Measurements from ENCODE around the gene KPNA4. TPM values are rescaled to one million over a fixed set of nuclear protein-coding genes. Genes with fewer than 3 reads are reported as not detected.
A peak's percentile ranks its signal among the peaks of the same experiment; 100 is the strongest.

Gene KPNA4
- total RNA-seq, 1 donor from 2014 or later = 57.1 TPM

DNA sequence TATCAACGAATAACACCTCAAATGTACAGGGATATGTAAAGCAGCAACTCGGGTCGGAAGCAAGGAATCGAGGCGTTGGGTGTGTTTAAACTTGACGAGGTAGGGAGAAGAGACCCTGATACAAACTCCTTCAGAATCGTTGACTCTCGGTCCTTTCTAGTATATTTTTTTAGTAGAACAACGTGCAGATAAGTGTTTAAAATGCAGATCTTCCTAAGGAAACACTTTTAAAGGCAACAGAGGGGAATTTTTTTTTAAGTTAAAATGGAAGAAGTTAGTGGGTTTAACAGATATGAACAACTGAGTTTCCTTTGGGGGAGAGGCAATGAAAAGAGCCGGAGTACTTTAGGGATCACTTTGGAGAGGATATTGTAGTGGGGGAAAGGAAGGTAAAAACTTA is 1.1 kb upstream of the KPNA4 start:
- H3K36me3 Mint-ChIP-seq (ENCODE audit: low read depth, unreplicated experiment) = peaks cover 31% of the 10 kb centered on the region
- H3K9me3 Mint-ChIP-seq (ENCODE audit: unreplicated experiment) = no peaks in the 10 kb centered on the region
- peak overlapping the region; percentile 92 for H3K4me3 Mint-ChIP-seq (ENCODE audit: unreplicated experiment)
- peaks cover 38% of the 10 kb centered on the region for H3K4me1 Mint-ChIP-seq (ENCODE audit: unreplicated experiment)
- no peak for DNase-seq (ENCODE audit: low spot score)
- peak overlapping the region; percentile 99 for H3K27ac Mint-ChIP-seq (ENCODE audit: unreplicated experiment)
- TF ChIP-seq, protein P1, sequence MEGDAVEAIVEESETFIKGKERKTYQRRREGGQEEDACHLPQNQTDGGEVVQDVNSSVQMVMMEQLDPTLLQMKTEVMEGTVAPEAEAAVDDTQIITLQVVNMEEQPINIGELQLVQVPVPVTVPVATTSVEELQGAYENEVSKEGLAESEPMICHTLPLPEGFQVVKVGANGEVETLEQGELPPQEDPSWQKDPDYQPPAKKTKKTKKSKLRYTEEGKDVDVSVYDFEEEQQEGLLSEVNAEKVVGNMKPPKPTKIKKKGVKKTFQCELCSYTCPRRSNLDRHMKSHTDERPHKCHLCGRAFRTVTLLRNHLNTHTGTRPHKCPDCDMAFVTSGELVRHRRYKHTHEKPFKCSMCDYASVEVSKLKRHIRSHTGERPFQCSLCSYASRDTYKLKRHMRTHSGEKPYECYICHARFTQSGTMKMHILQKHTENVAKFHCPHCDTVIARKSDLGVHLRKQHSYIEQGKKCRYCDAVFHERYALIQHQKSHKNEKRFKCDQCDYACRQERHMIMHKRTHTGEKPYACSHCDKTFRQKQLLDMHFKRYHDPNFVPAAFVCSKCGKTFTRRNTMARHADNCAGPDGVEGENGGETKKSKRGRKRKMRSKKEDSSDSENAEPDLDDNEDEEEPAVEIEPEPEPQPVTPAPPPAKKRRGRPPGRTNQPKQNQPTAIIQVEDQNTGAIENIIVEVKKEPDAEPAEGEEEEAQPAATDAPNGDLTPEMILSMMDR (IDR thresholded peaks at IDR 0.05; ENCODE audit: unreplicated experiment) = no peak
- peaks cover 22% of the 10 kb centered on the region for H3K27me3 Mint-ChIP-seq (ENCODE audit: unreplicated experiment)

DNA sequence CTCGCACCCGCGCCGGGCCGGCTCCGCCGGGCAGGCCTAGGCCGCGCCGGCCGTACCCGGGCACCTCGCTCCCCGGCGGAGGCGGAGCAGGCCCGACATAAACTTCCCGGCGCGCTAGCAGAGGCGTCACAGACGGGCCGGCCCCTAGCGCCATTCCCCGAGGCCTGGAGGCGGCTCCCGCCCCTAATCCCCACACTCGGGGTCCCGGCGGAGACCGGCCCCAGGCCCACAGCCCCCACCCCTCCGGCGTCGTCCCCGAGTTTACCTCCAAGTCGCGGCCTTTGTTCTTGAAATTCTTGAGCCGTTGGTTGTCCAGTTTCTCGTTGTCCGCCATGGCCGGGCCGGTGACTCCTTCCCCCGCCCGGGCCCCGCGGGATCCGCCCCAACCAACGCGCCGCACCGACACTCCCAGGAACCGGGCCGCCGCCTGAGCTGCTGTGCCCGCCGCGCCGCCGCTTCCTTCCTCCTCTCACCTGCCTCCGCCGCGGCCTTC is 376 bp downstream of the KPNA4 start:
- no peak for DNase-seq (ENCODE audit: low spot score)
- Mint-ChIP-seq H3K4me1 (ENCODE audit: unreplicated experiment) (peaks cover 45% of the 10 kb centered on the region), H3K4me3 (ENCODE audit: unreplicated experiment) (peak overlapping the region; percentile 25), H3K36me3 (ENCODE audit: low read depth, unreplicated experiment) (peaks cover 31% of the 10 kb centered on the region), H3K27ac (ENCODE audit: unreplicated experiment) (no peak overlapping the region), H3K27me3 (ENCODE audit: unreplicated experiment) (peaks cover 22% of the 10 kb centered on the region), H3K9me3 (ENCODE audit: unreplicated experiment) (no peaks in the 10 kb centered on the region)
- TF ChIP-seq, protein P1 (IDR thresholded peaks at IDR 0.05; ENCODE audit: unreplicated experiment) = no peak

DNA sequence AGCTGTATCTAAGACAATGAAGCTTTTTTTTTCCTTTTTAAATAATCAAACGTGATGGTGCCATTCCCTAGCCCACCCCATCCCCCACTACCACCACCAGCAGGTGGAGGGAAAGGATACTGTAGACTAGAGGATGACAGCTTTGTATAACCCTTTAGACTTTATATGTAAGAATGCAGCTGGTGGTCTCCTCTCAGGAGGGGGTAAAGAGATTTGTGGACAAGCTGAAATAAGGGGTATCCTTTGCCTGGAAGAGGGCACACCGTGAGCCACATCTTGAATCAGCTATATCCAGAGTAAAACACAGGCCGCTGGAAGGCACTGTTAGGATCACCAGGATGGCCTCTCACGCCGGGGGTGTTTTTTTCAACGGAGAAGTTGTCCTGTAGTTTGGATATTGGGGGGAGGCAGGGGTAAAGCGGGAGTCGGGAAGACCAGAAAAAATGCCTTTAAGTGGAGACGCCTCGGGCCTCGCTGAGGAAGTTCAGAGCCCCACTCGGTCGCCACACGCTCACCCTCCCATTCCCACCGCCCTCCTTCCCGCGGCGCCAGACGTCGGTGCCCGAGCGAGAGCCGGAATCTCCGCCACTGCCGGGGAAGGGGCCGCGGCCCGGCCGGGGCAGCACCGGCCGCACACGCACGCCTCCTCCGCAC is 986 bp downstream of the KPNA4 start:
- Mint-ChIP-seq H3K27me3 (ENCODE audit: unreplicated experiment) (peaks cover 22% of the 10 kb centered on the region), H3K27ac (ENCODE audit: unreplicated experiment) (peak overlapping the region; percentile 97), H3K4me1 (ENCODE audit: unreplicated experiment) (peaks cover 45% of the 10 kb centered on the region), H3K36me3 (ENCODE audit: low read depth, unreplicated experiment) (peaks cover 31% of the 10 kb centered on the region), H3K4me3 (ENCODE audit: unreplicated experiment) (peak overlapping the region; percentile 99), H3K9me3 (ENCODE audit: unreplicated experiment) (no peaks in the 10 kb centered on the region)
- TF ChIP-seq, protein P1 (IDR thresholded peaks at IDR 0.05; ENCODE audit: unreplicated experiment) = no peak
- DNase-seq (ENCODE audit: low spot score) = peak; percentile 37

DNA sequence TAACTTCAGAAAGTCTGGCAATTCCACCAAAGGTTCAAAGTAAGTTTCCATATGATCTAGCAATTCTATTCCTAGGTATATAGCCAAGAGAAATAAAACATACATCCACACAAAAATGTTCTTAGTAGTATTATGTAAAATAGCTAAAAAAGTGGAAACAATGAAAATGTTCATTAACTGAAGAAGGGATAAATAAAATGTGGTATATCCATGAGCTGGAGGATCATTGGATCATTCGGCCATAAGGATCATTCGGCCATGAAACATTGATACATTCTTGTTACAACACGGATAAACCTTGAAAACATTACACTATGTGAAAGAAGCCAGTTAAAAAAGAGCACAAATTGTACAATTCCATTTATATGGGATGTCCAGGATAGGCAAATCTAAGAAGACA is 2.4 kb downstream of the KPNA4 start:
- DNase-seq (ENCODE audit: low spot score) = no peak
- Mint-ChIP-seq H3K36me3 (ENCODE audit: low read depth, unreplicated experiment) (peaks cover 25% of the 10 kb centered on the region), H3K27ac (ENCODE audit: unreplicated experiment) (no peak overlapping the region), H3K4me1 (ENCODE audit: unreplicated experiment) (peaks cover 45% of the 10 kb centered on the region), H3K27me3 (ENCODE audit: unreplicated experiment) (peaks cover 22% of the 10 kb centered on the region), H3K9me3 (ENCODE audit: unreplicated experiment) (no peaks in the 10 kb centered on the region), H3K4me3 (ENCODE audit: unreplicated experiment) (peak overlapping the region; percentile 99)
- TF ChIP-seq, protein P1 (IDR thresholded peaks at IDR 0.05; ENCODE audit: unreplicated experiment) = no peak

DNA sequence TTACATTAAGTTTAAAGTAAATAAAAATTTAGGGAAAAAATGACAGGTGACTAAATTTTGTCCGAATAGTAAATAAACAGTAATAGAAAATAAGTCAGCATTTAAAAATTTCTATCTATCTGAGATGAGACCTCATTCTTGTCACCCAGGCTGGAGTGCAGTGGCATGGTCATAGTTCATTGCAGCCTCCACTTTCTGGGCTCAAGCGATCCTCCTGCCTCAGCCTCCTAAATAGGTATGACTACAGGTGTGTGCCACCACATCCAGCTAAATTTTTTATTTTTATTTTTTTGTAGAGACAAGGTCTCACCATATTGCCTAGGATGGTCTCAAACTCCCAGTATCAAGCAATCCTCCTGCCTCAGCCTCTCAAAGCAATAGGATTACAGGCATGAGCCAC is 7.8 kb downstream of the KPNA4 start:
- TF ChIP-seq, protein P1 (IDR thresholded peaks at IDR 0.05; ENCODE audit: unreplicated experiment) = no peak
- Mint-ChIP-seq H3K36me3 (ENCODE audit: low read depth, unreplicated experiment) (peaks cover under 1% of the 10 kb centered on the region), H3K4me3 (ENCODE audit: unreplicated experiment) (no peak overlapping the region), H3K4me1 (ENCODE audit: unreplicated experiment) (peaks cover 22% of the 10 kb centered on the region), H3K27me3 (ENCODE audit: unreplicated experiment) (no peaks in the 10 kb centered on the region), H3K9me3 (ENCODE audit: unreplicated experiment) (no peaks in the 10 kb centered on the region), H3K27ac (ENCODE audit: unreplicated experiment) (no peak overlapping the region)
- no peak for DNase-seq (ENCODE audit: low spot score)
